Activated CD4-positive, alpha-beta T cell treated with anti-CD3 and anti-CD28 coated beads, Interleukin-2, amount 10 ng/mL, durations not matched to agents 24 days and 14 days (primary cell): ENCODE data around the gene PIMREG. TPM values are rescaled to one million over a fixed set of nuclear protein-coding genes. Genes with fewer than 3 reads are reported as not detected.

Experiments
- DNase-seq: peaks from one replicate; pipeline ENCODE4 v3.0.0; 2022
- H3K27ac Mint-ChIP-seq: one replicate; pipeline ENCODE4 v1.8.0; 2022; ENCODE audit warnings: mild to moderate bottlenecking, mixed read lengths
- H3K27me3 Mint-ChIP-seq: one replicate; pipeline ENCODE4 v1.8.0; 2022; ENCODE audit warnings: mixed read lengths
- H3K36me3 Mint-ChIP-seq: one replicate; pipeline ENCODE4 v1.8.0; 2022; ENCODE audit warnings: low read depth, mild to moderate bottlenecking, mixed read lengths
- H3K4me1 Mint-ChIP-seq: one replicate; pipeline ENCODE4 v1.8.0; 2021; ENCODE audit warnings: mixed read lengths
- H3K4me3 Mint-ChIP-seq: one replicate; pipeline ENCODE4 v1.8.0; 2022; ENCODE audit warnings: mild to moderate bottlenecking, moderate library complexity, mixed read lengths
- H3K9me3 Mint-ChIP-seq: one replicate; pipeline ENCODE4 v1.8.0; 2021; ENCODE audit warnings: mixed read lengths
- intact Hi-C: fragments of 100-400 bp; cut with micrococcal nuclease; formaldehyde crosslinking; loops from one replicate; pipeline ENCODE4 v1.15.1; 2023
- total RNA-seq: library from RNA; stranded (reverse); gene quantifications from 2 replicates; pipeline ENCODE4 v1.2.3, GENCODE V29; 2022

The PIMREG gene, protein sequence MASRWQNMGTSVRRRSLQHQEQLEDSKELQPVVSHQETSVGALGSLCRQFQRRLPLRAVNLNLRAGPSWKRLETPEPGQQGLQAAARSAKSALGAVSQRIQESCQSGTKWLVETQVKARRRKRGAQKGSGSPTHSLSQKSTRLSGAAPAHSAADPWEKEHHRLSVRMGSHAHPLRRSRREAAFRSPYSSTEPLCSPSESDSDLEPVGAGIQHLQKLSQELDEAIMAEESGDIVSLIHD
- total RNA-seq, result 4.6 and 6.4 TPM in 2 replicates

DNA sequence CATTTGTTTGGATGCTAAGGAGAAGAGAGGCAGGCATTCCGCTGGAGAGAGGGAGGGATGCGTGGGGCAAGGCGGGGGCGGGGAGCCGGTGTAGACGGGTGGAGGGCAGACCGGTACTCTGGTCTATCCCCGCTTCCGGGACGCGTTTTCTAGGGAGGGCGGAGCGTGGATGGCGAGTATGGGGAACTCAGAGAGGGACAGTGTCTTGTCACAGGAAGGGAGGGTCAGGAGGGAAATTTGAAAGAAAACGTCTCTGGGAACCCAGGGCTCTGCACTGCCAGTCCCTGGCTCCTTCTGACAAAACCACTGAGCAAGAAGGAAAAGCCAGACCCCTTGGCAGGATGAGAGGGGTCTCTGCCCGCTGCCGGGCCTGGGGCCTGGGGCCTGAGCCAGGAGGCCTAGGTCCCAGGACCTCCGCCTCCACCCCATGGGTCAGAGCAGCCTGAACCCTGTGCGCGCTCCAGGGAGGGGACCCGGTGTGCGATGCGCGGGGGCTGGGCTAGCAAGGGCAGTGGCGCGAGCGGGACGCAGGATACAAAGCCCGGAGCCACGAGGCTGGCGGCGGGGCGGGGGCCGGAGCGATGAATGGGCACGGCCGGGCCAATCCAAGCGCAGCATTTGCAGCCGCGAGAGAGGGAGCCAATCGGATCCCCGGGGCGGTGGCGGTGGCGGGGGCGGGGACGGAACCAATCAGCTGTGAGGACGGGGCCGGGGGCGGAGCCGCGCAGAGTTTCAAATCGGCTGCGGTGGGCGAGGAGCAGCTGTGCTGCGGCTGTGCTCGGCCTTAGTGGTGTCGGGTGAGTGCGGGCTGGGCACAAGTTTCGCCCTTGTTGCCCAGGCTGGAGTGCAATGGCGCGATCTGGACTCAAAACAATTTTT, at the start of gene PIMREG:
Gene PIMREG, plus strand, starts transcription at position 764 of the 879 bp plus-strand sequence. CDS start 656 bp downstream, outside the sequence.
- Mint-ChIP-seq H3K9me3 (no peaks in the 10 kb centered on the region), H3K27me3 (peaks cover 32% of the 10 kb centered on the region), H3K27ac (peak within 1 kb of the TSS; percentile 96), H3K4me1 (peaks cover 18% of the 10 kb centered on the region), H3K4me3 (peak within 1 kb of the TSS; percentile 95), H3K36me3 (peaks cover 12% of the 10 kb centered on the region)
- intact Hi-C loops, result loop anchor here (10.0 kb wide), 1 partner anchor 201 kb away; the partner anchor contains the start of genes KIAA0753 and TXNDC17
- DNase-seq, result peak; percentile 97

DNA sequence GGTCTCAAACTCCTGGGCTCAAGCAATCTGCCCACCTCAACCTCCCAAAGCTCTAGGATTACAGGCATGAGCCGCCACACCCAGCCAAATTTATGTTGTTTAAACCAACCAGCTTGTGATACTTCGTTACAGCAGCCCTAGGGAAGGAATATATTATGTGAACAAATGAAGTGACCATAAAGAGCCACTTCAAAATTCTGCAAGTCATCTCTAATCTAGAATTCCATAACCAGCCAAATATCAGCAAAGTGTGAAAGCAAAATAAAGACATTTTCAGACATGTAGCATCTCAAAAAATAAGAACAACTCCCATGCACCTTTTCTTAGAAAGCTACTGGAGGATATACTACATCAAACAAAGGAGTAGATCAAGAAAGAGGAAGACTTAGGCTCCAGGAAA, 45.3 kb upstream of the PIMREG start:
- DNase-seq, result no peak
- no peak overlapping the region for H3K27ac Mint-ChIP-seq
- H3K4me3 Mint-ChIP-seq, result no peak overlapping the region
- intact Hi-C loops, result no loop called here
- no peaks in the 10 kb centered on the region for H3K36me3 Mint-ChIP-seq
- H3K9me3 Mint-ChIP-seq, result no peaks in the 10 kb centered on the region
- H3K27me3 Mint-ChIP-seq, result peaks cover 19% of the 10 kb centered on the region
- no peaks in the 10 kb centered on the region for H3K4me1 Mint-ChIP-seq

DNA sequence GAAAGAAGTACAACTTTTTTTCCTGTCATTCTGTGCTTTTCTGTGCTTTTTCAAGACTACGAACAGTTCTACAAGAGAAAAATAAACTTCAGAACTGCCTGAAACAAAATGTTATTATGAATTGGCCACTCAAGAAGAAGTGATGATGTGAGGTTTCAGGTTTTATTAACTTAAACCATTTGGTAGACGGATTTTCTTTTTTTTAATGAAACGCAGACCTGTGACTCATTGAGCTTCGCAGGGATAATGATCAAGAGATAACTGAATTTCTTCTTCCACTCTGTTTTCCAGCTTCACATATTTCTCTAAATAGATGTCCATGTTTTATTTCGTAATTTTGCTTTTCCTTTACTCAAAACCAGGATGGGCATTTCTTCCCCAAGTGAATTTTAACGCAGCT, 42.0 kb upstream of the PIMREG start:
- intact Hi-C loops, result no loop called here

DNA sequence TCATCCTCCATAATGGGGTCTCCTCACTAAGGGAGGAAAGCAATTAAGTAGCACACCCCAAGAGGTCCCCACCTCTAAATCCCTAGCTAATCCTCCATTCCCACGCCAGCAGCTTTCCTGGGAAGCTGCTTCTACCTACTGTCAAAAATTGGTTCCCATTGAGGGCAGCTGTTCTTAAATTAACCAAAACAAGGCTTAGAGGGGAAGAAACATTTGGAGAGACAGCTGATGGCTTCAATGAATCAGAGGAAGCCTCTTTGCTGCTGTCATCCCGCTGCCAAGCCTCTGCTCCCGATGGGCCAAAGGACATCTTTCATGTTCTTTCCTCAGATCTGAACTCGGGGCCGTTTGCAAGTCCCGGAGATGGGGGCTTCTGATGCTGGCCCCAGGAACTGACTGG, 36.0 kb upstream of the PIMREG start:
- no peak for DNase-seq
- Mint-ChIP-seq H3K4me3 (no peak overlapping the region), H3K36me3 (no peaks in the 10 kb centered on the region), H3K27ac (no peak overlapping the region), H3K9me3 (no peaks in the 10 kb centered on the region), H3K27me3 (peaks cover 6% of the 10 kb centered on the region), H3K4me1 (no peaks in the 10 kb centered on the region)
- intact Hi-C loops, result no loop called here

More for the DNA sequence above, 42.0 kb upstream of the PIMREG start:
- no peak overlapping the region for H3K4me3 Mint-ChIP-seq
- no peak overlapping the region for H3K27ac Mint-ChIP-seq
- no peaks in the 10 kb centered on the region for H3K4me1 Mint-ChIP-seq
- no peaks in the 10 kb centered on the region for H3K36me3 Mint-ChIP-seq
- H3K27me3 Mint-ChIP-seq, result peaks cover 12% of the 10 kb centered on the region
- H3K9me3 Mint-ChIP-seq, result no peaks in the 10 kb centered on the region
- DNase-seq, result no peak

DNA sequence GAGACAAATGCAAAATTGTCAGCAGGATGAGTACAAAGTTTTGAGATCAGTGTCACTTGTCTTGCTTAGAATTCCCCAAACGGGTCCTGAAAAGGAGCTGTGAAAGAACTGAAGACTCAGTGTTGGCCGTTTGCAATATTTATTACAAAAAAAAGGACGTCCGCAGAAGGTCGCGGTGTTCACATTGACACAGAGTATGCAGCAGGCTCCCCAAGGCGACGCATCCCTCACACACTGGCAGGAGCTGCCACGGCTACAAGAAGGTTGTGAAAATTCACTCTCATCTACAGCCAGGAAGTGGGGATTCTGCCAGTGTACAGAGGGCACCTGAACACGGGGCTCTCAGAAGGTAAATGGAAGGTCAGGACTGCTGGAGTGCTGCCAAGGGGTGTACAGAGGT, 35.5 kb upstream of the PIMREG start:
- DNase-seq, result no peak
- Mint-ChIP-seq H3K27me3 (peaks cover 4% of the 10 kb centered on the region), H3K4me1 (no peaks in the 10 kb centered on the region), H3K36me3 (no peaks in the 10 kb centered on the region), H3K4me3 (no peak overlapping the region), H3K27ac (no peak overlapping the region), H3K9me3 (no peaks in the 10 kb centered on the region)
- intact Hi-C loops, result no loop called here

DNA sequence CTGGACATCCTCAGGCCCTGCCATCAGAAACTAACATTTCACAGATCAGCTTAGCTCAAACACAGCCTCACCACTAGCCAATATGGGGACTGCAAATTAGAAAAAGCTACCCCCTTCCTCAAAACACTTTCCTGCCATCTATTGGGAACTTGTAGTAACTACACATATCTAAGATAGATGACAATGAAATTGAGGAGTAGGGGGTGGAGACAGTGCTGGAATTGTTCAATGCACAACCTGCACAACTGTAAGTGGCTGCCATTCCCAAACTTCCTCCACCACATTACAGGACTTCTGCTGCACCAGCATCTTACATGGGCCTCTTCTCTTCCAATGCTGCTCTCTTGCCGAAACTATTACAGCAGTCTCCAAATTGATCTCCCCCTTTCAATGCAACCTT, 31.2 kb upstream of the PIMREG start:
- Mint-ChIP-seq H3K27ac (no peak overlapping the region), H3K36me3 (no peaks in the 10 kb centered on the region), H3K9me3 (no peaks in the 10 kb centered on the region), H3K27me3 (peaks cover 3% of the 10 kb centered on the region), H3K4me1 (no peaks in the 10 kb centered on the region), H3K4me3 (no peak overlapping the region)
- intact Hi-C loops, result no loop called here
- DNase-seq, result no peak

DNA sequence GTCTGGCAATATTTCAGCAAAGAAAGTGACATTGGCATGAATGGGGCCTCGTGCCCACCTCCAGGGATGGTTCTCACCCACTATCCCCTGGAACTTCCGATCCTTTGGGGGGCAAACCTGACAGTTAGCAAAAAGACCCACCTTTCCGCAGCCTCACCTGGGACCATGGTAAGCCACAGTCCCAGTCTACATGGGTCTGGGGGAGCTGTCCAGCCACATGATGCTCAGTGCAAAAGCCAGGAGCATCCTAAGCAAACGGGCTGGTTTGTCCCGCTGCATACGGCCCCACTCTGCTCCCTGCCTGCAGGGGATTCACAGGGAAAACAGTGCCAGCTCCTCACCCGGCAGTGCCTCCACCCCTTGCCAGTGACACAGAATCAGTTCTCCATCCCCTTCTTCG, 28.6 kb upstream of the PIMREG start:
- Mint-ChIP-seq H3K27me3 (peaks cover 12% of the 10 kb centered on the region), H3K4me1 (no peaks in the 10 kb centered on the region), H3K36me3 (no peaks in the 10 kb centered on the region), H3K9me3 (no peaks in the 10 kb centered on the region), H3K4me3 (no peak overlapping the region), H3K27ac (no peak overlapping the region)
- no peak for DNase-seq
- intact Hi-C loops, result no loop called here

DNA sequence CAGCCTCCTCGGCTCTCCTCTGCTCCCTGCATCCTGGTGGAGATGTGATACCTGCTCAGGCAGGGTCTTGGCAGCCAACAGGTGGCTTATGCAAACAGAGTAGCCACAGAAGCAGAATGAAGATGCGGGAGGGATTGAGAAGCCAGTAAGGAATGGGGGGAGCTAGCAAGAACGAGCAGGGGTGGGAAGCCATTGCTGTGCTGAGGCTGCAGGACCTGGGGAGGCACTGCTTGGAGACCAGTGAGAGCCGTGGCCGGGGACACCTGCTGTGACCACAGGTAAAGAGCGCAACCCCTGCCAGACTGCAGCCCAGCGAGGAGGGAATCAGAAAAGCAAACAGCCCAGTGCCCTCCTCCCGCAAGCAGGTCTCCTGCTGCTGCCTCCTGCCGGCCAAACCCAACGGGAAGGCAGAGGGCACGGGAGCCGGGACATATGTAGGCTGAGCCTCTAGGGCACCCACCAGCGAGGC, 24.0 kb upstream of the PIMREG start:
- Mint-ChIP-seq H3K27me3 (peaks cover 37% of the 10 kb centered on the region), H3K27ac (no peak overlapping the region), H3K4me1 (peaks cover 2% of the 10 kb centered on the region), H3K36me3 (no peaks in the 10 kb centered on the region), H3K4me3 (no peak overlapping the region), H3K9me3 (no peaks in the 10 kb centered on the region)
- intact Hi-C loops, result loop anchor here (5.0 to 10.0 kb wide), 2 partner anchors 713 to 1175 kb away; no protein-coding TSS in a partner anchor
- DNase-seq, result peak; percentile 71

DNA sequence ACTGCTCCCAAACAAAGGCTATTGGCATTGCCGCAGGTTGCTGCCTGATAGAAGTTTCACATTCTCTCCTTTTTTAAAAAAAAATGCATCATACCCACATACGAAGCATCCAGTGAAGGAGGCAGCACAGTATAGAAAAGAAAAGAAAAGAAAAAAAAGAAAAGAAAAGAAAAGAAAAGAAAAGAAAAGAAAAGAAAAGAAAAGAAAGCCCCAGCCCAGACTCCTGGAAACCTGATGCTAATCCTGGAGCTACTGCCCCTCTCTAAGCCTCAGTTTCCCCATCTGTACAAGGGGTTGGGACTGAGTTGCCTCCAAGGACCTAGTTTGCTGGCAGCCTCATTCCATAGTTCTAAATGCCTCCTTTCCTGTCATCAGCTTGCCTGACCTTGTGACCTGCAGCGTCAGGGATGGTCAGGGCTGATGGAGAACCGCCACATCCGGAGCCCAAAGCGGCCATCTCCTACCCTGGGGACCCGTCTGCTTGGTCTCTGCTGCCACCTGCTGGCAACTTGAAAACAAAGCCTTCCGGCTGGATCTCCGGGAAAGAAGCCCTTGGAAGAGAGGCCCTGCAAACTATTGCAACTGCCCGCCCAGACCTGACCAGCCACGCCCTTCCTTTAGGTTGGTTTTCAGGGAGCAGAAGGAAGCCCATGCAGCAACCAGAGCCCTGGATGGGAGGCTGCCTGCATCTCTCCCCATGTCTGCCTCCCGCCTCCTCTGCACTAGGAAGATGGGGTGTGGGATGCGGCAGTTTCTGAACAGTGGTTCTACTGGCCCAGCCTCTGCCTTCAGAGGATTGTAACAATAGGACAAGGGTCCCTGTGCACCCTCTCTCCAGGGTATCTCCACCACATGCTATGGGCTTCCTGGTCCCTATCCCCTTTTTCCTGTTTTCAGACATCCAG, 22.3 kb upstream of the PIMREG start:
- Mint-ChIP-seq H3K9me3 (no peaks in the 10 kb centered on the region), H3K27me3 (peaks cover 48% of the 10 kb centered on the region), H3K4me3 (no peak overlapping the region), H3K36me3 (no peaks in the 10 kb centered on the region), H3K4me1 (peaks cover 3% of the 10 kb centered on the region), H3K27ac (no peak overlapping the region)
- intact Hi-C loops, result loop anchor here (1.0 to 10.0 kb wide), 3 partner anchors 715 to 1177 kb away; no protein-coding TSS in a partner anchor
- DNase-seq, result peak; percentile 91

DNA sequence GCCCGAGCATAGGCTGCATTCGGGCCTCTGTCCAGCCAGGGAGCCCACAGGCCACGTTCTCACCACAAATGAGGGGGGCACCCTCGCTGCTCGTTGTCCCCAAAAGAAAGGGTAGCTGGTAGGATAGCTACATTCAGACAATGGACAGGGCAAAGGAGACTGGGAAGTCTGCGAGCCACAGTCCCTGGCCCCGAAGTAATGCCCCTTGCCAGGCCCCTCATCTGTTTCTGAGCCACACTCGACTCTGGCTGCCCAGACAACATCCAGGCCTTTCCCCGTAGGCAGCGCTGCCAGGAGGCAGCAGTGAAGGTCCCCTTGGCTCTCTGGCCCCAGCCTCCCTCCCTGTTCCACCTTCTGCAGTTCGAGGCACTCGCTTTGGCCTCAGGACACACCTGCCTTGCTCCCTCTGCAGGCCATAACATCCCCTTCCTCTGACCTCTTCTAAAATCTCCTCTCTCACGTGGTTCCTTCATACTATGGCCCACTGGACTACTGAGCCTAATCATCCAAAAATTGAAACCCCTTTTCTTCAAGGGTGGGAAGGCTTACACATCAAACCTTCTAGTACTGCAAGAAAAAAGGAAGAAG, 21.5 kb upstream of the PIMREG start:
- intact Hi-C loops, result loop anchor here (1.0 to 10.0 kb wide), 3 partner anchors 715 to 1178 kb away; no protein-coding TSS in a partner anchor
- Mint-ChIP-seq H3K27ac (no peak overlapping the region), H3K4me1 (peaks cover 11% of the 10 kb centered on the region), H3K9me3 (no peaks in the 10 kb centered on the region), H3K4me3 (no peak overlapping the region), H3K36me3 (no peaks in the 10 kb centered on the region), H3K27me3 (peaks cover 55% of the 10 kb centered on the region)
- no peak for DNase-seq

DNA sequence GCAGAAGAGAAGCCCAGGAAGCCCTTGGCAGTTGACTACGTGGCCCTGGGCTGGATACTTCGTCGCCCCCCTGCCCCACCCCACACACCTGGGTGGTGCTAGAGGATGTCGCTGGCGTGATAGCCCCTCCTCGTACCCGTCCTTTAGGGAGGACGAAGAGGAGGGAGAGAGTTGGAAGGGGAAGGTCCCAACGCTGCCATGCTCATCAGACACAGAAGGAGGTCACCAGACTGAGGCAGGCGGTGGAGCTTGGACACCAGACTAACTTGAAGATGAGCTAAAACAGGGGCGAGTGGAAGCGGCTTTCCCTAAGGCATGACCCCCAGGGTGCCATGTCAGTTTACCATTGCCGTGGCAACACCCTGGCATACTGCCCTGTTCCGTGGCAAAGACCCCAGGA, 20.3 kb upstream of the PIMREG start:
- no peak overlapping the region for H3K27ac Mint-ChIP-seq
- no peak for DNase-seq
- intact Hi-C loops, result loop anchor here (5.0 to 10.0 kb wide), 2 partner anchors 717 to 1179 kb away; no protein-coding TSS in a partner anchor
- no peaks in the 10 kb centered on the region for H3K9me3 Mint-ChIP-seq
- H3K27me3 Mint-ChIP-seq, result peaks cover 59% of the 10 kb centered on the region
- H3K4me3 Mint-ChIP-seq, result no peak overlapping the region
- H3K4me1 Mint-ChIP-seq, result peaks cover 18% of the 10 kb centered on the region
- H3K36me3 Mint-ChIP-seq, result no peaks in the 10 kb centered on the region

DNA sequence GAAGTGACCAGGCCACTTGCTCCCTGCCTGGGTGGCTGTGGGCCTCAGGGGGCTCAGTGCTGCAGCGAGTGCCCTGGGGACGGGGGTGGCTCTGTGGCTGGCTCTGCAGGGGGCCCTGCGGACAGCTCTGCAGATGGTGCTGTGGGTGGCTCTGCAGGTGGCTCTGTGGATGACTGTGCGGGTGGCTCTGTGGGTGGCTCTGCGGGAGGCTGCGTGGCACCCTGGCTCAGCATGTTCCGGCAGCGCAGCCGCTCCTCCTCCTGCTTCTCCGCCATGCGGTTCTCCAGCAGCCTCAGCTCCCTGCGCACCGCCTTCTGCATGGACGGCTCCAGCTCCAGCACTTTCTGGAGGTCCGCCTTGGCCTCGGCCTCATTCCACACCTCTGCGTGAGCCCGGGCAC, 18.8 kb upstream of the PIMREG start:
- Mint-ChIP-seq H3K4me1 (peaks cover 18% of the 10 kb centered on the region), H3K9me3 (peaks cover 5% of the 10 kb centered on the region), H3K4me3 (no peak overlapping the region), H3K27ac (no peak overlapping the region), H3K27me3 (peaks cover 56% of the 10 kb centered on the region), H3K36me3 (peaks cover 3% of the 10 kb centered on the region)
- intact Hi-C loops, result loop anchor here (10.0 kb wide), 1 partner anchor 1181 kb away; no protein-coding TSS in a partner anchor
- no peak for DNase-seq
